H1 (cell line): ENCODE data around the gene SLAIN2. TPM values are rescaled to one million over a fixed set of nuclear protein-coding genes. Genes with fewer than 3 reads are reported as not detected.

ENCODE experiments used
- EZH2 ChIP-seq: fragments of 200-600 bp; sonication (generic); IDR thresholded peaks from 2 replicates; pipeline ENCODE4 v1.7.1; 2012; ENCODE audit warnings: low read depth, mild to moderate bottlenecking, moderate library complexity, low read length, inconsistent platforms; ENCODE audit not compliant: severe bottlenecking
- FOSL1 ChIP-seq: IDR thresholded peaks from 2 replicates; pipeline ENCODE4 v1.6.1; 2011; ENCODE audit warnings: mild to moderate bottlenecking, low read depth, low read length, moderate library complexity; ENCODE audit not compliant: insufficient read depth
- GTF2F1 ChIP-seq: IDR thresholded peaks from 2 replicates; pipeline ENCODE4 v1.6.1; 2012; ENCODE audit warnings: low read depth, low read length, improper control_type of control experiment, borderline replicate concordance
- KDM4A ChIP-seq: IDR thresholded peaks from one replicate; pipeline ENCODE4 v1.7.1; 2012; ENCODE audit warnings: low read depth, mild to moderate bottlenecking, moderate library complexity, low read length, inconsistent platforms; ENCODE audit not compliant: severe bottlenecking
- KDM5A ChIP-seq: fragments of 200-600 bp; IDR thresholded peaks from 2 replicates; pipeline ENCODE4 v1.7.1; 2012; ENCODE audit warnings: mild to moderate bottlenecking, low read length, inconsistent platforms, mixed read lengths
- NANOG ChIP-seq: IDR thresholded peaks from 2 replicates; pipeline ENCODE4 v1.6.1; 2011; ENCODE audit warnings: low read length, low read depth, mild to moderate bottlenecking, inconsistent platforms; ENCODE audit not compliant: insufficient read depth, poor library complexity, severe bottlenecking
- SIN3A ChIP-seq, 2 experiments: IDR thresholded peaks in 1 of 2; conservative IDR thresholded peaks in 1 of 2; 2 replicates each; pipeline ENCODE4 v1.6.1; 2011 to 2012; ENCODE audit warnings: low read length in 2 of 2, improper control_type of control experiment in 1 of 2, low read depth in 1 of 2, mild to moderate bottlenecking in 1 of 2
- TAF7 ChIP-seq: optimal IDR thresholded peaks from 2 replicates; pipeline ENCODE3; 2011; ENCODE audit warnings: low read depth, mild to moderate bottlenecking, inconsistent platforms, low read length, moderate library complexity, borderline replicate concordance
- polyA plus RNA-seq, 7 experiments: library from polyadenylated mRNA; depleted of rRNA in 3 of 7; stranded (reverse) in 5 of 7; unstranded in 2 of 7; fragments of >200 nt in 5 of 7; fragments of 200-250 nt in 2 of 7; gene quantifications; 1 replicate in 5 of 7; 2 replicates in 1 of 7; 4 replicates in 1 of 7; pipeline versions ENCODE4 v1.2.1 to v1.2.3, GENCODE V29; 2011 to 2013; ENCODE audit warnings: missing spikeins in 2 of 7, mixed read lengths in 2 of 7
- total RNA-seq: library from RNA; stranded (reverse); fragmentation: NEBNext Ultra II Directional; extraction: Animal tissue kit (Norgen Biotek cat#: 25700); gene quantifications from 2 replicates; pipeline ENCODE4 v1.2.1, GENCODE V29; 2021
- TF ChIP-seq, protein P1 (sequence below): fragments of 300-600 bp; sonication (generic); IDR thresholded peaks from 2 replicates; pipeline ENCODE4 v1.7.1; 2012; ENCODE audit warnings: low read length, moderate library complexity, mild to moderate bottlenecking, inconsistent platforms; ENCODE audit not compliant: insufficient replicate concordance
- TF ChIP-seq, protein P2 (sequence below): IDR thresholded peaks from 2 replicates; pipeline ENCODE4 v1.6.1; 2011; ENCODE audit warnings: low read depth, mild to moderate bottlenecking, low read length; ENCODE audit not compliant: insufficient read depth

Gene SLAIN2
- total and polyA plus RNA-seq, 2 of the 8 experiments (the other 6 are each of a cell fraction or from before 2014, with no cell fraction given): 8.2 to 40.0 TPM

DNA sequence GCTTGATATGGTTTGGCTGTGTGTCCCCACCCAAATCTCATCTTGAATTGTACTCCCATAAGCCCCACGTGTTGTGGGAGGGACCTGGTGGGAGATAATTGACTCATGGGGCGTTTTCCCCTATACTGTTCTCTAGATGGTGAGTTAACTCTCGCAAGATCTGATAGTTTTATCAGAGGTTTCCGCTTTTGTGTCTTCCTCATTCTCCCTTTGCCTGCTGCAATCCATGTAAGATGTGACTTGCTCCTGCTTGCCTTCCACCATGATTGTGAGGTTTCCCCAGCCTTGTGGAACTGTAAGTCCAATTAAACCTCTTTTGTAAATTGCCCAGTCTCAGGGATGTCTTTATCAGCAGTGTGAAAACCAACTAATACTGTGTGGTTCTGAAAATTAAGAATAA lies 11.5 kb downstream of the SLAIN2 start (continued):
- TF ChIP-seq, protein P1, sequence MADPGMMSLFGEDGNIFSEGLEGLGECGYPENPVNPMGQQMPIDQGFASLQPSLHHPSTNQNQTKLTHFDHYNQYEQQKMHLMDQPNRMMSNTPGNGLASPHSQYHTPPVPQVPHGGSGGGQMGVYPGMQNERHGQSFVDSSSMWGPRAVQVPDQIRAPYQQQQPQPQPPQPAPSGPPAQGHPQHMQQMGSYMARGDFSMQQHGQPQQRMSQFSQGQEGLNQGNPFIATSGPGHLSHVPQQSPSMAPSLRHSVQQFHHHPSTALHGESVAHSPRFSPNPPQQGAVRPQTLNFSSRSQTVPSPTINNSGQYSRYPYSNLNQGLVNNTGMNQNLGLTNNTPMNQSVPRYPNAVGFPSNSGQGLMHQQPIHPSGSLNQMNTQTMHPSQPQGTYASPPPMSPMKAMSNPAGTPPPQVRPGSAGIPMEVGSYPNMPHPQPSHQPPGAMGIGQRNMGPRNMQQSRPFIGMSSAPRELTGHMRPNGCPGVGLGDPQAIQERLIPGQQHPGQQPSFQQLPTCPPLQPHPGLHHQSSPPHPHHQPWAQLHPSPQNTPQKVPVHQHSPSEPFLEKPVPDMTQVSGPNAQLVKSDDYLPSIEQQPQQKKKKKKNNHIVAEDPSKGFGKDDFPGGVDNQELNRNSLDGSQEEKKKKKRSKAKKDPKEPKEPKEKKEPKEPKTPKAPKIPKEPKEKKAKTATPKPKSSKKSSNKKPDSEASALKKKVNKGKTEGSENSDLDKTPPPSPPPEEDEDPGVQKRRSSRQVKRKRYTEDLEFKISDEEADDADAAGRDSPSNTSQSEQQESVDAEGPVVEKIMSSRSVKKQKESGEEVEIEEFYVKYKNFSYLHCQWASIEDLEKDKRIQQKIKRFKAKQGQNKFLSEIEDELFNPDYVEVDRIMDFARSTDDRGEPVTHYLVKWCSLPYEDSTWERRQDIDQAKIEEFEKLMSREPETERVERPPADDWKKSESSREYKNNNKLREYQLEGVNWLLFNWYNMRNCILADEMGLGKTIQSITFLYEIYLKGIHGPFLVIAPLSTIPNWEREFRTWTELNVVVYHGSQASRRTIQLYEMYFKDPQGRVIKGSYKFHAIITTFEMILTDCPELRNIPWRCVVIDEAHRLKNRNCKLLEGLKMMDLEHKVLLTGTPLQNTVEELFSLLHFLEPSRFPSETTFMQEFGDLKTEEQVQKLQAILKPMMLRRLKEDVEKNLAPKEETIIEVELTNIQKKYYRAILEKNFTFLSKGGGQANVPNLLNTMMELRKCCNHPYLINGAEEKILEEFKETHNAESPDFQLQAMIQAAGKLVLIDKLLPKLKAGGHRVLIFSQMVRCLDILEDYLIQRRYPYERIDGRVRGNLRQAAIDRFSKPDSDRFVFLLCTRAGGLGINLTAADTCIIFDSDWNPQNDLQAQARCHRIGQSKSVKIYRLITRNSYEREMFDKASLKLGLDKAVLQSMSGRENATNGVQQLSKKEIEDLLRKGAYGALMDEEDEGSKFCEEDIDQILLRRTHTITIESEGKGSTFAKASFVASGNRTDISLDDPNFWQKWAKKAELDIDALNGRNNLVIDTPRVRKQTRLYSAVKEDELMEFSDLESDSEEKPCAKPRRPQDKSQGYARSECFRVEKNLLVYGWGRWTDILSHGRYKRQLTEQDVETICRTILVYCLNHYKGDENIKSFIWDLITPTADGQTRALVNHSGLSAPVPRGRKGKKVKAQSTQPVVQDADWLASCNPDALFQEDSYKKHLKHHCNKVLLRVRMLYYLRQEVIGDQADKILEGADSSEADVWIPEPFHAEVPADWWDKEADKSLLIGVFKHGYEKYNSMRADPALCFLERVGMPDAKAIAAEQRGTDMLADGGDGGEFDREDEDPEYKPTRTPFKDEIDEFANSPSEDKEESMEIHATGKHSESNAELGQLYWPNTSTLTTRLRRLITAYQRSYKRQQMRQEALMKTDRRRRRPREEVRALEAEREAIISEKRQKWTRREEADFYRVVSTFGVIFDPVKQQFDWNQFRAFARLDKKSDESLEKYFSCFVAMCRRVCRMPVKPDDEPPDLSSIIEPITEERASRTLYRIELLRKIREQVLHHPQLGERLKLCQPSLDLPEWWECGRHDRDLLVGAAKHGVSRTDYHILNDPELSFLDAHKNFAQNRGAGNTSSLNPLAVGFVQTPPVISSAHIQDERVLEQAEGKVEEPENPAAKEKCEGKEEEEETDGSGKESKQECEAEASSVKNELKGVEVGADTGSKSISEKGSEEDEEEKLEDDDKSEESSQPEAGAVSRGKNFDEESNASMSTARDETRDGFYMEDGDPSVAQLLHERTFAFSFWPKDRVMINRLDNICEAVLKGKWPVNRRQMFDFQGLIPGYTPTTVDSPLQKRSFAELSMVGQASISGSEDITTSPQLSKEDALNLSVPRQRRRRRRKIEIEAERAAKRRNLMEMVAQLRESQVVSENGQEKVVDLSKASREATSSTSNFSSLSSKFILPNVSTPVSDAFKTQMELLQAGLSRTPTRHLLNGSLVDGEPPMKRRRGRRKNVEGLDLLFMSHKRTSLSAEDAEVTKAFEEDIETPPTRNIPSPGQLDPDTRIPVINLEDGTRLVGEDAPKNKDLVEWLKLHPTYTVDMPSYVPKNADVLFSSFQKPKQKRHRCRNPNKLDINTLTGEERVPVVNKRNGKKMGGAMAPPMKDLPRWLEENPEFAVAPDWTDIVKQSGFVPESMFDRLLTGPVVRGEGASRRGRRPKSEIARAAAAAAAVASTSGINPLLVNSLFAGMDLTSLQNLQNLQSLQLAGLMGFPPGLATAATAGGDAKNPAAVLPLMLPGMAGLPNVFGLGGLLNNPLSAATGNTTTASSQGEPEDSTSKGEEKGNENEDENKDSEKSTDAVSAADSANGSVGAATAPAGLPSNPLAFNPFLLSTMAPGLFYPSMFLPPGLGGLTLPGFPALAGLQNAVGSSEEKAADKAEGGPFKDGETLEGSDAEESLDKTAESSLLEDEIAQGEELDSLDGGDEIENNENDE: no peak
- no peak for TF ChIP-seq KDM4A
- no peak for TF ChIP-seq SIN3A (conservative IDR thresholded peaks at IDR 0.05 in 1 of 2, IDR thresholded peaks at IDR 0.05 in 1 of 2; ENCODE audit: low read depth in 1 of 2, low read length in 2 of 2)
- TF ChIP-seq KDM5A: no peak
- no peak for TF ChIP-seq FOSL1
- TF ChIP-seq, protein P2, sequence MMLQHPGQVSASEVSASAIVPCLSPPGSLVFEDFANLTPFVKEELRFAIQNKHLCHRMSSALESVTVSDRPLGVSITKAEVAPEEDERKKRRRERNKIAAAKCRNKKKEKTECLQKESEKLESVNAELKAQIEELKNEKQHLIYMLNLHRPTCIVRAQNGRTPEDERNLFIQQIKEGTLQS: no peak
- no peak for TF ChIP-seq NANOG
- no peak for TF ChIP-seq GTF2F1
- TF ChIP-seq TAF7: no peak
- no peak for TF ChIP-seq EZH2
